HUES64 (cell line): ENCODE data around the gene TLK2. TPM values are rescaled to one million over a fixed set of nuclear protein-coding genes. Genes with fewer than 3 reads are reported as not detected.
A peak's percentile ranks its signal among the peaks of the same experiment; 100 is the strongest.
"Not testable (repeated sequence)": the region's sequence is repeated elsewhere in the genome, so short reads cannot be mapped to it uniquely, and the experiment has no call there.

Experiments
- H3K27ac ChIP-seq: 2 replicates; pipeline ENCODE4 v1.7.0; 2013; ENCODE audit warnings: low read depth, low read length, inconsistent platforms
- H3K27me3 ChIP-seq: 2 replicates; pipeline ENCODE4 v1.6.1; 2013; ENCODE audit warnings: mild to moderate bottlenecking, low read length; ENCODE audit not compliant: insufficient read depth
- H3K36me3 ChIP-seq: 2 replicates; pipeline ENCODE4 v1.6.1; 2013; ENCODE audit warnings: mild to moderate bottlenecking, low read length; ENCODE audit not compliant: insufficient read depth
- H3K4me1 ChIP-seq: 2 replicates; pipeline ENCODE4 v1.6.1; 2013; ENCODE audit warnings: mild to moderate bottlenecking, low read length, moderate library complexity; ENCODE audit not compliant: insufficient read depth
- H3K4me3 ChIP-seq: 2 replicates; pipeline ENCODE4 v1.5.1; 2013; ENCODE audit warnings: mild to moderate bottlenecking, low read length, moderate library complexity
- H3K9ac ChIP-seq: 2 replicates; pipeline ENCODE4 v1.6.1; 2013; ENCODE audit warnings: mild to moderate bottlenecking, low read depth, low read length
- H3K9me3 ChIP-seq: 2 replicates; pipeline ENCODE4 v1.6.1; 2013; ENCODE audit warnings: low read depth, low read length; ENCODE audit not compliant: insufficient read depth
- WGBS: fragments of 150-250, 120-280 bp; methylation state at CpG from one replicate; pipeline ENCODE4 v1.1.7; 2013; ENCODE audit warnings: missing lambda C conversion rate; 5-methylcytosine and 5-hydroxymethylcytosine counted together
- polyA plus RNA-seq, 2 experiments: library from polyadenylated mRNA; stranded (reverse); fragments of 50-300 nt; gene quantifications; one replicate each; pipeline ENCODE4 v1.2.3, GENCODE V29; 2013

The TLK2 gene
- 34.2 TPM for polyA plus RNA-seq (2013, experiment 1 of 2)
- 35.9 TPM for polyA plus RNA-seq (2013, experiment 2 of 2)

DNA sequence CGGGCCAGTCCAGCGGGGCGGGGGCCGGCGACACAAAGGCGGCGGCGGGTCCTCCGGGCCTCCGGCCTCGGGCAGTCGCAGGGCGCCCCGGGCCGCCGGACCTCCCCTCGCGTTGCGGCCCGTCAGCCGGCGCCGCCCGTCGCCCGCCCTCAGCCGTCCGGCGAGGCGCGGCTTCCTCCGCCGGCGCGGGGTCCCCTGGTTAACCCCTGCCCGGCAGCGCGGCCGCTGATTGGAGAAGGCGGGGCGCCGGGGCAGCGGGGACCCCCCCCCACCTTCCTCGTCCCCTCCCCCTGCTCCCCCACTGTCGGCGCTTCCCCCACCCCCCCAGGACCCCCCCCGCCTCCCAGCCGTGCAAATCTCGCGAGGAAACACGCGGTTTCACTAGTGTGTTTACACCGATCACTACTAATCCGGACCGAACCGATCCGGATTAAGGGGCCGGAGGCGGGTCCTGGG, at the start of gene TLK2:
TSS of gene TLK2 (plus strand) at position 402 of the 456 bp plus-strand sequence. CDS start 2,301 bp downstream, outside the sequence.
- H3K27ac ChIP-seq, result peak within 1 kb of the TSS; percentile 67; the same call in 1 of the 2 replicates
- peak within 1 kb of the TSS; percentile 82 for H3K4me3 ChIP-seq
- no peaks in the 10 kb centered on the region for H3K27me3 ChIP-seq
- peaks cover 14% of the 10 kb centered on the region for H3K36me3 ChIP-seq
- H3K9me3 ChIP-seq, result no peaks in the 10 kb centered on the region
- under 1% methylated on average over 45 of the region's 59 CpGs for WGBS
- no peaks in the 10 kb centered on the region for H3K4me1 ChIP-seq
- peak within 1 kb of the TSS; percentile 89 for H3K9ac ChIP-seq

DNA sequence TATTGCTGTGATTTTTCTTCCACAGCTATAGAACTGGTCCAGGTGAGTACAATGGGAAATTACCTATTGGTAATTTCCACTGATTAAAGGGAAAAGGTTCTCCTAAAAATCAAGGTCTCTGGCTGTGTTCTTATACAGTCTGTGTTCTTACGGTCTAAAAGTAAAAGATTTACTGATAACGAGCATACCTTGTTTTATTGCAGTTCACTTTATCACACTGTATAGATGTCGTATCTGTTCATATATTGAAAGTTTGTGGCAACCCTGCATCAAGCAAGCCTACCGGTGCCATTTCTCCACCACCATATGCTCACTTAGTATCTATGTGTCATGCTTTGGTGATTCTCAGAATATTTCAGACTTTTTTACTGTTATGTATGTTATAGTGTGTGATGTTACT, 43.4 kb upstream of the TLK2 start:
- not testable (repeated sequence) for H3K27ac ChIP-seq, H3K9ac ChIP-seq, H3K9me3 ChIP-seq, H3K4me3 ChIP-seq, H3K27me3 ChIP-seq, H3K4me1 ChIP-seq
- H3K36me3 ChIP-seq, result peaks cover 33% of the 10 kb centered on the region
- WGBS, result 100% methylated on average over 2 of the region's 4 CpGs

DNA sequence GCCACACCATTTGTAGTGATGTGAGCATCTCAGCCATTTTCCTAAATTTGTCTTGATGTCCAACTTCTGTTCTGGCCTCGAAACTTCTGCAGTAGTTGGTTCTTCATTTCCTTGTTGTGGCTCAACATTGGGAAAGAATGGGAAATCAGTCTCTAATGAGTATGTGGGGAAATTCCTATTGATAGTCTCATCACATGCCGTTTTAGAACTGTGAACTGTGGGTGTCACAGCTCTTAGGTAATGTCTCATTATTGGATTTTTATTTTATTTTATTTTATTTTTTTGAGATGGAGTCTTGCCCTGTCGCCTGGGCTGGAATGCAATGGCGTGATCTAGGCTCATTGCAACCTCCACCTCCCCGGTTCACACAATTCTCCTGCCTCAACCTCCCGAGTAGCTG, 37.4 kb upstream of the TLK2 start:
- H3K9me3 ChIP-seq, H3K27me3 ChIP-seq, H3K4me3 ChIP-seq, H3K9ac ChIP-seq, H3K27ac ChIP-seq, H3K4me1 ChIP-seq: not testable (repeated sequence)
- WGBS, result 98% methylated on average over 6 of the region's 6 CpGs
- peaks cover 62% of the 10 kb centered on the region for H3K36me3 ChIP-seq

DNA sequence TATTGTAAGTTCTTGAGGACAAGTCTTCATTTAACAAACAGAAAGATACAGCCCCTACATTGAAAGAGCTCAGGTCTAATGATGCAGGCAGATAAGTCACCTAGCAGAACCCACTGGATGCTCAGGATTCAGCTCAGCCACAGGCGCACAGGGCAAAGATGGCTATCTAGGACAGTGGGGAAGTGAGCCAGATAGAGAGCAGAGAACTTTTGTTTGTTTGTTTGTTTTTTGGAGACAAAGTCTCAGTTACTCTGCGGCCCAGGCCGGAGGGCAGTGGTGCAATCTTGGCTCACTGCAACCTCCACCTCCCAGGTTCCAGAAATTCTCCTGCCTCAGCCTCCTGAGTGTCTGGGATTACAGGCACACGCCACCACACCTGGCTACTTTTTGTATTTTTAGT, 34.6 kb upstream of the TLK2 start:
- H3K36me3 ChIP-seq, result peaks cover 77% of the 10 kb centered on the region
- 97% methylated on average over 4 of the region's 4 CpGs for WGBS

GRCh38 chr17:62445791-62446190, 32.8 kb upstream of the TLK2 start:
- not testable (repeated sequence) for H3K4me1 ChIP-seq, H3K27me3 ChIP-seq, H3K9me3 ChIP-seq, H3K9ac ChIP-seq, H3K27ac ChIP-seq, H3K4me3 ChIP-seq
- H3K36me3 ChIP-seq, result peaks cover 71% of the 10 kb centered on the region
- 98% methylated on average over 3 of the region's 4 CpGs for WGBS

More for the DNA sequence above, 34.6 kb upstream of the TLK2 start:
- no peak overlapping the region for H3K4me3 ChIP-seq
- H3K27me3 ChIP-seq, result no peaks in the 10 kb centered on the region
- H3K9ac ChIP-seq, result no peak overlapping the region
- no peaks in the 10 kb centered on the region for H3K4me1 ChIP-seq
- no peak overlapping the region for H3K27ac ChIP-seq
- H3K9me3 ChIP-seq, result no peaks in the 10 kb centered on the region

- H3K27ac ChIP-seq, H3K4me1 ChIP-seq, H3K9ac ChIP-seq, H3K9me3 ChIP-seq, H3K4me3 ChIP-seq, H3K27me3 ChIP-seq: not testable (repeated sequence)
- H3K36me3 ChIP-seq, result peaks cover 21% of the 10 kb centered on the region
- WGBS, result 96% methylated on average over 3 of the region's 4 CpGs
Observed at GRCh38 chr17:62452195-62452594, 26.4 kb upstream of the TLK2 start.

DNA sequence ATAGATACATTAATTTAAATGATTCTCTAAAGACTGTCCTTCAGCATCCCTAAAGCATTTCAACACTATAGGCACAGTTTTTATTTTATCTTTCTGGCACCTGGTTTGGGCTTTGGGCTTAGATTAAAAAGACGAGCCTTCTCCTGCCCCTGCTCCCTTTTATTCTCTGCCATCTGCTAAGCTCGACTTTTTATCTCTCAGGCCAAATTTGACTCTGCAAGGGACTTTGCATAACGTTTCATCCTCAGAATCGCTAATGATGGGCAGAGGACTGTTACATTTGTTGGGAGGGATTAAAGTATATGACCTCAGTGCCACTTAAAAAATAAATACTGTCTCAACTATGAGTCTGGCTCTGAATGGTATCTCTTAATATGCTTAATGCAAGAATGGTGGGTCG, 25.6 kb upstream of the TLK2 start:
- not testable (repeated sequence) for H3K4me3 ChIP-seq, H3K4me1 ChIP-seq, H3K9ac ChIP-seq, H3K27ac ChIP-seq, H3K9me3 ChIP-seq, H3K27me3 ChIP-seq
- H3K36me3 ChIP-seq, result peaks cover 12% of the 10 kb centered on the region
- 81% methylated on average over 3 of the region's 5 CpGs for WGBS

GRCh38 chr17:62453656-62454055, 25.0 kb upstream of the TLK2 start:
- 90% methylated on average over 4 of the region's 4 CpGs for WGBS

DNA sequence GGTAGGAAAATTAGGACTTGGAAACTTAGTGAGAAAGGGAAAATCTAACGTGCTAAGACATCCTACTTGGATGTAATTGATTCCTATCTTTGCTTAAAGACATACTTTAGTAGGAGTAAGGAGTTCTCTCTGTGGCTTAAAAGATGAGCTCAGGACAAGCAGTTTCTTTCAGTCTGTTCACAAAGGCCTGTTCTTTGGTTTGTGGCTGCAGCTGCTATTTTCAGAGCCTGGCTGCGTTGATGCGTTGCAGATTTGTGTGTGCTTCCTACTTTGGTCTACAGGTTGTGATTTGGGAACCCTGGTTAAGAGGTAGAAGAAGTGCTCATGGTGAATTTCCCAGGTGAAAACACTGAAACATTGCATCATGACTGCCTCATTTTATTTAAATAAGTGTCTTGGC, 24.5 kb upstream of the TLK2 start:
- H3K9me3 ChIP-seq, H3K9ac ChIP-seq, H3K4me3 ChIP-seq, H3K4me1 ChIP-seq, H3K36me3 ChIP-seq, H3K27me3 ChIP-seq, H3K27ac ChIP-seq: not testable (repeated sequence)
- 87% methylated on average over 3 of the region's 3 CpGs for WGBS

More at GRCh38 chr17:62453656-62454055, 25.0 kb upstream of the TLK2 start:
- H3K27ac ChIP-seq, H3K27me3 ChIP-seq, H3K36me3 ChIP-seq, H3K9ac ChIP-seq, H3K4me3 ChIP-seq, H3K9me3 ChIP-seq, H3K4me1 ChIP-seq: not testable (repeated sequence)

- no peaks in the 10 kb centered on the region for H3K9me3 ChIP-seq
- H3K27ac ChIP-seq, result no peak overlapping the region
- no peaks in the 10 kb centered on the region for H3K27me3 ChIP-seq
- H3K36me3 ChIP-seq, result no peaks in the 10 kb centered on the region
- no peak overlapping the region for H3K9ac ChIP-seq
- no peaks in the 10 kb centered on the region for H3K4me1 ChIP-seq
- 97% methylated on average over 7 of the region's 7 CpGs for WGBS
- no peak overlapping the region for H3K4me3 ChIP-seq
Observed at GRCh38 chr17:62456016-62456415, 22.6 kb upstream of the TLK2 start.

- WGBS, result 93% methylated on average over 10 of the region's 10 CpGs
- not testable (repeated sequence) for H3K36me3 ChIP-seq, H3K9ac ChIP-seq, H3K27ac ChIP-seq, H3K27me3 ChIP-seq, H3K9me3 ChIP-seq, H3K4me3 ChIP-seq, H3K4me1 ChIP-seq
Observed at GRCh38 chr17:62458483-62458882, 20.1 kb upstream of the TLK2 start.

- not testable (repeated sequence) for H3K36me3 ChIP-seq, H3K9me3 ChIP-seq, H3K27me3 ChIP-seq, H3K4me3 ChIP-seq, H3K4me1 ChIP-seq, H3K9ac ChIP-seq, H3K27ac ChIP-seq
- WGBS, result 82% methylated on average over 2 of the region's 3 CpGs
Observed at GRCh38 chr17:62464422-62464821, 14.2 kb upstream of the TLK2 start.
